Left lung (tissue), 10 donors: Measurements from ENCODE around the gene FHAD1. TPM values are rescaled to one million over a fixed set of nuclear protein-coding genes. Genes with fewer than 3 reads are reported as not detected.
"Not testable (repeated sequence)": the region's sequence is repeated elsewhere in the genome, so short reads cannot be mapped to it uniquely, and the experiment has no call there.

Experiments
- ATAC-seq: fragments of 200-7000 bp; cut with Tn5 transposase; one replicate; pipeline ENCODE4 v1.9.1; 2020; ENCODE audit warnings: moderate library complexity
- DNase-seq, 4 donors: peaks; one replicate each; pipeline ENCODE4 v3.0.0-alpha.2; 2013 to 2020
- H3K27ac ChIP-seq, 2 donors: fragments of 200-600 bp; sonication (generic) in 1 of 2; one replicate each; pipeline versions ENCODE4 v1.5.0 to v1.8.0; 2020 to 2021
- H3K27me3 ChIP-seq, 2 donors: fragments of 200-600 bp; sonication (generic) in 1 of 2; one replicate each; pipeline versions ENCODE4 v1.5.0 to v1.8.0; 2020 to 2021
- H3K36me3 ChIP-seq, 2 donors: fragments of 200-600 bp; sonication (generic) in 1 of 2; one replicate each; pipeline versions ENCODE4 v1.5.0 to v1.8.0; 2020 to 2021
- H3K4me1 ChIP-seq, 2 donors: fragments of 200-600 bp; one replicate each; pipeline ENCODE4 v1.8.0; 2021
- H3K4me3 ChIP-seq, 2 donors: fragments of 200-600 bp; sonication (generic) in 1 of 2; one replicate each; pipeline versions ENCODE4 v1.5.0 to v1.8.0; 2020 to 2021; ENCODE audit warnings: mild to moderate bottlenecking in 1 of 2
- H3K9me3 ChIP-seq, 2 donors: fragments of 200-600 bp; sonication (generic) in 1 of 2; one replicate each; pipeline versions ENCODE4 v1.5.0 to v1.8.0; 2020 to 2021
- CTCF ChIP-seq, 2 donors: fragments of 200-600 bp; sonication (generic) in 1 of 2; IDR thresholded peaks; one replicate each; pipeline versions ENCODE4 v1.5.0 to v1.8.0; 2021; ENCODE audit warnings: antibody characterized with exemption in 2 of 2
- intact Hi-C, 2 donors: fragments of 100-400 bp; cut with DNase I; formaldehyde crosslinking; loops; one replicate each; pipeline versions ENCODE4 v1.11.2 to v1.14.2; 2022
- polyA plus RNA-seq, 6 donors: library from polyadenylated mRNA; unstranded; fragments of 120-200 nt; gene quantifications; one replicate each; pipeline ENCODE4 v1.2.1, GENCODE V29; 2013; ENCODE audit not compliant: insufficient read length in 6 of 6
- total RNA-seq, 2 donors: library from RNA; stranded (reverse); fragmentation: NEBNext Ultra II Directional; extraction: Animal tissue kit (Norgen Biotek cat#: 25700); gene quantifications; one replicate each; pipeline ENCODE4 v1.2.1, GENCODE V29; 2021
- donor health status: DM: no; HTN: yes; CAD: no.
- donor health status: DM: no; HTN: no; CAD: no.

FHAD1 gene
- total and polyA plus RNA-seq, 8 donors = 1.1 to 8.5 (median 3.9) TPM

GRCh38 chr1:15378729-15379128, 131.7 kb downstream of the FHAD1 start:
- peaks cover 0 to 5% of the 10 kb centered on the region in 2 donors for H3K27me3 ChIP-seq
- no peak overlapping the region for H3K27ac ChIP-seq
- H3K4me1 ChIP-seq = no peaks in the 10 kb centered on the region
- ATAC-seq (no peak), DNase-seq (no peak)
- H3K9me3 ChIP-seq = no peaks in the 10 kb centered on the region
- no peak overlapping the region for H3K4me3 ChIP-seq
- no peaks in the 10 kb centered on the region for H3K36me3 ChIP-seq
- no peak for TF ChIP-seq CTCF (IDR thresholded peaks at IDR 0.05)
- intact Hi-C loops = no loop called here

DNA sequence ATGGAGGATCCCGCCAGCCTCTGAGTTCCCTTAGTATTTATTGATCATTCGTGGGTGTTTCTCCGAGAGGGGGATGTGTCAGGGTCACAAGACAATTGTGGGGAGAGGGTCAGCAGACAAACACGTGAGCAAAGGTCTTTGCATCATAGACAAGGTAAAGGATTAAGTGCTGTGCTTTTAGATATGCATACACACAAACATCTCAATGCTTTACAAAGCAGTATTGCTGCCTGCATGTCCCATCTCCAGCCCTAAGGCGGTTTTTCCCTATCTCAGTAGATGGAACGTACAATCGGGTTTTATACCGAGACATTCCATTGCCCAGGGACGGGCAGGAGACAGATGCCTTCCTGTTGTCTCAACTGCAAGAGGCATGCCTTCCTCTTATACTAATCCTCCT, 132.1 kb downstream of the FHAD1 start:
- H3K9me3 ChIP-seq, H3K36me3 ChIP-seq, ATAC-seq, DNase-seq, H3K4me3 ChIP-seq, intact Hi-C loops, H3K27me3 ChIP-seq, H3K4me1 ChIP-seq, H3K27ac ChIP-seq: not testable (repeated sequence)

- Histone ChIP-seq H3K27ac (no peak overlapping the region), H3K9me3 (no peaks in the 10 kb centered on the region), H3K36me3 (no peaks in the 10 kb centered on the region), H3K4me3 (no peak overlapping the region), H3K27me3 (peaks cover 0 to 20% of the 10 kb centered on the region in 2 donors), H3K4me1 (peaks cover 0 to 6% of the 10 kb centered on the region in 2 donors)
- TF ChIP-seq CTCF (IDR thresholded peaks at IDR 0.05) = no peak
- ATAC-seq = no peak
- intact Hi-C loops = no loop called here
- no peak for DNase-seq
These were observed 133.8 kb downstream of the FHAD1 start for GRCh38 chr1:15380601-15381508.

DNA sequence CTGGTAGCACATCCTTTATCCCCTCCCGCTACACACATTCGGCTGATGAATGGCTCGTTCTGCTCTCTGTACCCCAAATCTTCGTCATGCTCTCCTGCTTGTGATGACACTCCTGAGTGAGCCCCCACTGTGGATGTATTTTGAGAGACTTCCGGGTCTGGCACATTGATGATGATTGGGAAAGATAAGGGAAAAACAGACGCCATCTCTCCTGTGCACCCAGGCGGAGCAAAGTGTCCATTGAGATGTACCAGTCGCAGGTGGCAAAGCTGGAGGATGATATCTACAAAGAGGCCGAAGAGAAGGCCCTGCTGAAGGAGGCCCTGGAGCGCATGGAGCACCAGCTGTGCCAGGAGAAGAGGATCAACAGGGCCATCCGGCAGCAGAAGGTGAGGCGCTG, 134.8 kb downstream of the FHAD1 start:
- Histone ChIP-seq H3K27ac (no peak overlapping the region), H3K4me1 (peaks cover 5 to 14% of the 10 kb centered on the region in 2 donors), H3K36me3 (no peaks in the 10 kb centered on the region), H3K9me3 (no peaks in the 10 kb centered on the region), H3K4me3 (no peak overlapping the region), H3K27me3 (peaks cover 0 to 29% of the 10 kb centered on the region in 2 donors)
- ATAC-seq (no peak), DNase-seq (no peak)
- TF ChIP-seq CTCF (IDR thresholded peaks at IDR 0.05) = no peak
- intact Hi-C loops = no loop called here

GRCh38 chr1:15382601-15383518, 135.8 kb downstream of the FHAD1 start:
- intact Hi-C loops = no loop called here
- DNase-seq (no peak), ATAC-seq (no peak)
- Histone ChIP-seq H3K4me3 (no peak overlapping the region), H3K4me1 (peaks cover 5 to 14% of the 10 kb centered on the region in 2 donors), H3K9me3 (no peaks in the 10 kb centered on the region), H3K27me3 (peaks cover 0 to 40% of the 10 kb centered on the region in 2 donors), H3K36me3 (no peaks in the 10 kb centered on the region), H3K27ac (no peak overlapping the region)
- TF ChIP-seq CTCF (IDR thresholded peaks at IDR 0.05) = no peak
